Mucosa of descending colon (tissue), 3 donors: ENCODE measurements around the gene ZNF512B. TPM values are rescaled to one million over a fixed set of nuclear protein-coding genes. Genes with fewer than 3 reads are reported as not detected.

Source experiments
- ATAC-seq: fragments of 200-7000 bp; cut with Tn5 transposase; one replicate; pipeline ENCODE4 v1.9.1; 2020; ENCODE audit warnings: mild to moderate bottlenecking, moderate library complexity
- DNase-seq, 3 donors: peaks; one replicate each; pipeline ENCODE4 v3.0.0-alpha.2; 2020
- H3K36me3 ChIP-seq: fragments of 200-600 bp; one replicate; pipeline ENCODE4 v1.8.0; 2021; ENCODE audit warnings: low read depth, mild to moderate bottlenecking
- H3K4me1 ChIP-seq: fragments of 200-600 bp; one replicate; pipeline ENCODE4 v1.8.0; 2021; ENCODE audit warnings: low read depth, mild to moderate bottlenecking
- H3K4me3 ChIP-seq: fragments of 200-600 bp; one replicate; pipeline ENCODE4 v1.8.0; 2021; ENCODE audit warnings: mild to moderate bottlenecking
- H3K9me3 ChIP-seq: fragments of 200-600 bp; one replicate; pipeline ENCODE4 v1.8.0; 2021; ENCODE audit warnings: mild to moderate bottlenecking
- CTCF ChIP-seq: fragments of 200-600 bp; IDR thresholded peaks from one replicate; pipeline ENCODE4 v1.8.0; 2022; ENCODE audit warnings: antibody characterized with exemption, mild to moderate bottlenecking
- intact Hi-C, 2 donors: fragments of 100-400 bp; cut with DNase I in 1 of 2; cut with micrococcal nuclease in 1 of 2; formaldehyde crosslinking; loops; one replicate each; pipeline versions ENCODE4 v1.11.0 to v1.11.1; 2022; cut with DNase I, micrococcal nuclease
- total RNA-seq, 3 donors: library from RNA; stranded (reverse); fragmentation: NEBNext Ultra II Directional in 2 of 3; extraction: Animal tissue kit (Norgen Biotek cat#: 25700) in 2 of 3; gene quantifications; one replicate each; pipeline versions ENCODE4 v1.2.1 to v1.2.4, GENCODE V29; 2021 to 2023
- donor health status: DM: no; HTN: no; CAD: no; lungs with moderate emphysema.
- donor health status: DM: no; HTN: no; CAD: no.
- donor health status: DM: no; HTN: yes; CAD: no.

Gene ZNF512B
- total RNA-seq, 3 donors from 2014 or later = 1.8 to 14.7 (median 3.9) TPM

- H3K4me3 ChIP-seq = no peak overlapping the region
- H3K36me3 ChIP-seq = peaks cover 6% of the 10 kb centered on the region
- intact Hi-C loops = no loop called here
- no peaks in the 10 kb centered on the region for H3K9me3 ChIP-seq
- TF ChIP-seq CTCF = no peak
- ATAC-seq = no peak
- no peaks in the 10 kb centered on the region for H3K4me1 ChIP-seq
- DNase-seq = no peak
Measured at GRCh38 chr20:63929071-63929470, 40.7 kb downstream of the ZNF512B start.

- no peak for TF ChIP-seq CTCF
- ATAC-seq (no peak), DNase-seq (no peak)
- Histone ChIP-seq H3K4me3 (no peak overlapping the region), H3K9me3 (no peaks in the 10 kb centered on the region), H3K4me1 (no peaks in the 10 kb centered on the region), H3K36me3 (no peaks in the 10 kb centered on the region)
- intact Hi-C loops = no loop called here
Measured at GRCh38 chr20:63926298-63926697, 43.4 kb downstream of the ZNF512B start.

- DNase-seq (no peak), ATAC-seq (no peak)
- H3K9me3 ChIP-seq = no peaks in the 10 kb centered on the region
- intact Hi-C loops = no loop called here
- H3K4me1 ChIP-seq = no peaks in the 10 kb centered on the region
- H3K4me3 ChIP-seq = no peak overlapping the region
- no peak for TF ChIP-seq CTCF
- no peaks in the 10 kb centered on the region for H3K36me3 ChIP-seq
Measured at GRCh38 chr20:63924241-63924640, 45.5 kb downstream of the ZNF512B start.

DNA sequence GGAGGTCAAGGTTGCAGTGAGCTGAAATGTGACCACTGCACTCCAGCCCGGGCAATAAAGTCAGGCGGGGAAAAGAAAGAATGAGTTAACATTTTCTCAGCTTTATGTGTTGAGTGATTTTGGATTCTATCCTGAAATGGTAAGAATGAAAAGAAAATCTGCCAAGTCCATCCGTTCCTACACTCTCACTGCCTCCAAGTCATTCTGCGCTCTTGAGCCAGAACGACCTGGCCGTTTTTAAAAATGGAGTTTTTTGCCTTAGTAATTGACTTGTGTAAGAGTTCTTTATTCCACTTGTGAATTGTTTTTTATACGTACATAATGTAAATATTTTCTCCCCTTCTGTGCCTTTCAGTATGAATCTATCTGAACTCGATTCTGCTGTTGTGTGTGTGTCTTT is 46.1 kb downstream of the ZNF512B start:
- H3K4me3 ChIP-seq = no peak overlapping the region
- no peaks in the 10 kb centered on the region for H3K36me3 ChIP-seq
- ATAC-seq (no peak), DNase-seq (no peak)
- no peaks in the 10 kb centered on the region for H3K4me1 ChIP-seq
- no peaks in the 10 kb centered on the region for H3K9me3 ChIP-seq
- no peak for TF ChIP-seq CTCF
- intact Hi-C loops = no loop called here

DNA sequence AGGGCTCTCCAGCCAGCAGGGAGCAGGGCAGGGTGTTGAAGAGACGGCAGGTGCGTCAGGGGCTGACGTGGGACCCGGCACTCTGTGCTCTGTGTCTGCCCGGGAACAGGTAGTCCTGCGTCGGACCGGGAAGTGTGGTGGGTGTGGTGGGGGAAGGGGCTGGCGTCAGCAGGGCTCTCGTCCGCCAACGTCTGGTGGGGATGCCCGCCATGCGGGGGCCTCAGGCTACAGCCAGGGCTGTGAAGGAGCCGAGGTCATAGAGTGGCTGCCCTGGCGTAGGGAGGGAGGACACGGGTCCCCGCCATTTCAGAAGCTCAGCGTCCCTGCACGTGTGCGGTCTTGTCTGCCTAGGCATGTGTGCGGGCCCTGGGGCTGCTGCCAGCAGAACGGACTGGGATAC is 49.5 kb downstream of the ZNF512B start:
- no peak for TF ChIP-seq CTCF
- no peak for DNase-seq
- Histone ChIP-seq H3K9me3 (no peaks in the 10 kb centered on the region), H3K36me3 (no peaks in the 10 kb centered on the region), H3K4me1 (no peaks in the 10 kb centered on the region), H3K4me3 (no peak overlapping the region)
- ATAC-seq = no peak
- intact Hi-C loops = no loop called here

GRCh38 chr20:63919130-63919529 is 50.6 kb downstream of the ZNF512B start:
- Histone ChIP-seq H3K36me3 (no peaks in the 10 kb centered on the region), H3K4me1 (no peaks in the 10 kb centered on the region), H3K4me3 (no peak overlapping the region), H3K9me3 (no peaks in the 10 kb centered on the region)
- intact Hi-C loops = no loop called here
- DNase-seq (no peak), ATAC-seq (no peak)
- no peak for TF ChIP-seq CTCF
